Dedifferentiated amniotic fluid mesenchymal stem cell (primary cell): ENCODE results near the gene MOV10L1.
"Not testable (repeated sequence)": the region's sequence is repeated elsewhere in the genome, so short reads cannot be mapped to it uniquely, and the experiment has no call there.

ENCODE experiments used
- DNase-seq: peaks from one replicate; pipeline ENCODE4 v3.0.0-alpha.2; 2016; ENCODE audit errors: extremely low spot score

Gene MOV10L1

GRCh38 chr22:50078246-50078645 is 11.6 kb upstream of the MOV10L1 start:
- DNase-seq, result no peak

DNA sequence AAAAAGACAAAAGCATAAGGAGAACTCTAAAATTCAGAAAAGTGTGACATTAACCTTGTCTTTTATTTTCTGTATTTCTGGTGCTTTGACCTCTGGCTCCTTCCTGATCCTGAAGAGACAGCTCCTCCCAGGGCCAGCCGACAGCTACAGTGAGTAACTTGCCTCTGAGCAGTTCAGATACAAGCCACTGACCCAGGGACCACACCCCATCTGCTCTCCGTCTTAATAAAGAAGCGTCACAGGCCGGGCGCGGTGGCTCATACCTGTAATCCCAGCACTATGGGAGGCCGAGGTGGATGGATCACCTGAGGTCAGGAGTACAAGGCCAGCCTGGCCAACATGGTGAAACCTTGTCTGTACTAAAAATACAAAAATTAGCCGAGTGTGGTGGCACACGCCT is 11.0 kb upstream of the MOV10L1 start:
- no peak for DNase-seq

DNA sequence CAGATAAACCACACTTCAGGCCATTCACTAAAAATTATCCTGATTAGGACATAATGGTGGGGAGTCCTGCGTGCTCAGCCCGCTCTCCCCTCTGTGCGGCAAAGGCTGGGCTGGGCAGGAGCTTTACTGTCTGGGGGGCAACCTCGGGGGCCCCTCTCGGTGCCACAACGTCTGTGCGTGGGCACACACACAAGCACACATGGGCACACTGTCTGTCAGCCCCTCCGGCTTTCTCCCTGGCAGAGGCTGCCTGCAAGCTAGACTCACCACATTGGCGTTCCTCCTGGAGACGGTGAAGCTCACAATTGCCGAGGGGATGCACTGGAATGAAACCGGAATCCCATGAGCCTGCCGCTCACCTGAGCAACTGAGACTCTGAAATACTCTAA is 9.7 kb upstream of the MOV10L1 start:
- no peak for DNase-seq

DNA sequence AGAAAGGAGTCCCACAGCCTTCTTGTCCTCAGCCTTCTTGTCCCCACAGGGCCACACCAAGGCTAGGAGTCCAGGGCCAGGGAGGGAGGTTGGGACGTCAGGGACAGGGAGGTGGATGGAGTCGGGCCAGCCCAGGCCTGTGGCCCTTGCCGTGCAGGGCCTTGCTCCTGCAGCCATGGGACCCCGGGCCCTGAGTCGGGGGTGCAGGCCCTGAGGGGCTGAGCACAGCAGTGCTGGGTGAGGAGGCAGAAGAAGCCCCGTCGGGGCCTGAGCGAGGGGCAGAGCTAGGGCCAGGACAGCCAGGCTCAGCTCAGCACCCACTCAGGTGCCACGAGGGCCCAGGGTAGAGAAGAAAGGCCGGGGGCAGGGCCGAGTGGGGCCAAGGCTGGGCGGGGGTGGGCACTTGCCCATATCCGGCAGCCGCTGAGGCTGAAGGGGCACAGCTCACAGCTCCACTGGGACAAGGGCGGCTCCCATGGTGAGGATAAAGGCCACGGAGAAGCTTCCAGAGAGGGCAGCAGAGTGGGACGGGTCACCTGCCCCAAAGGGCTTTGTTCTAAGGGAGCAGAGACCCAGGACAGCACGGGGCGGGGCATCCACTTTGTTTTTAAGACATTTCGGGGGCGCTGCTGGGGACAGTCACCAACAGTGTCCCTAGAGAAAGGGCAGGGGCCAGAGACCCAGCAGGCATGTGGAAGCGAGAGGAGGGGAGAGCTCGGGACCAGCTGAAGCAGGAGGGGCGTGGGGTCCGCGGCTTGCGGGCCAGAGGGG is 8.2 kb upstream of the MOV10L1 start:
- no peak for DNase-seq

GRCh38 chr22:50082197-50082715 is 7.5 kb upstream of the MOV10L1 start:
- no peak for DNase-seq

GRCh38 chr22:50082961-50083461 is 6.8 kb upstream of the MOV10L1 start:
- DNase-seq, result no peak

DNA sequence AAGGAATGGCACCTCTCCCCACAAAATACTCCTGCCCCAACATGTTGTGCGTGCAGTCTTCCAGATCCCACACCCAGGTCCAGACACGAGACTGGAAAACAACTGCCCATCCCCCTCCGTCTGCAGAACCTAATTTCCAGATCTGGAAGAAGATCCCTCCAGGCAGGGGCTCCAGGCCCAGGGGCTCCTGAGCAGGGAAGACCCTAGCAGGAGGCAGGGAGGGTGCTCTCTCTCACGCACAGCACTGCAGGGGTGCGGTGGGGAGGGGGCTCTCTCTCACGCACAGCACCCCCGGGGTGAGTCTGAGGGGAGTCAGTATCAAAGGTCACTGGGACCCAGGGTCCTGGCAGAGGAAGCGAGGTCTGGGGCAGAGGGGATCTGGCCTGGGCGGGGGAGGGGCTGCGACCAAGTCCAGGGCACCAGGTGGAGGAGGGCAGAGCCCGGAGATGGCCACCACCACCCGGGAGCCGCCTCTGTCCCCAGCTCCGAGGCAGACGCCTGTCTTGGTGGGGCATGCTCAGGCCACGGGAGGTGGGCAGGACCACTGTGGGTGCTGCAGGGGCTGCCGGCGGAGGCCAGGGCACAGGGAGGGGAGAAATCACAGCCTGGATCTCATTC is 6.2 kb upstream of the MOV10L1 start:
- DNase-seq, result no peak

DNA sequence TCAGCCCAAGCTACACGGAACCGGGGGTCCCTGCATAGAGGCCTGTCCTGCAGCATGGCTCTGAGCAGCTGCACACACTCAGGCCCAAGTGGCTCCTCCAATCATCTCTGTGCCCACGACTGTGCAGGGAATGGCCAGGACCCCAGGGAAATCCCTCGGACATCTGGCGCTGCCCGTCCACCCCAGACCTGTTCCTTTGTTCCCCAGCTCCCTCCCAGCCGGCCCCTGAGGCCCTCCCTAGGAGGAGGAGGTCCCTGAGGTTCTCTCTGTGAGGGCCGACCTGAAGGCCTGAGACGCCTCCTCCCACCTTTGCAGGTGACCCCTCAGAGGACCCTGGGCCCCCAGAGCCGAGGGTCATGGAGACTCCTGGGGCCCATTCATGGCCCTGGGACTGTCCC is 5.7 kb upstream of the MOV10L1 start:
- no peak for DNase-seq

DNA sequence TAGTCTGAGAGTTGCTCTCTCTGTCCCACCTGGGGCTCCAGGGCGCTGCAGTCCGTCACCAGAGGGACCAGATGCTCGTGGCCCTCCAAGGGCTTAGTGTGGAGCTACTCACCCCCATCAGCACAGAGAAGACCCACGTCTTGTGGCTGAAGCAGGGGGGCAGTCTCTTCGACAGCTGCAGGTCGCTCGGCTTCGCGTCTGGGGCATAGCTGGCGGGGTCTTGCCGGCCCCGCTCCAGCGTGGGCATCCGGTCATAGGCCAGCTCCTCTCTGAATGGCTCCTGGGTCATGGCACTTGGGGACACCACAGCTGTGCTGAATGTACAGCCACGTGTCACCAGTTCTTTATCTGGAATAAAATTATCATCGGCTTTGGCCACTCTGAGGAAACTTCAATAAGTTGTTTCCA is 5.2 kb upstream of the MOV10L1 start:
- no peak for DNase-seq

GRCh38 chr22:50085211-50085972 is 4.4 kb upstream of the MOV10L1 start, which contains the start of gene MLC1:
Gene MLC1, minus strand, starts transcription at chr22:50085426. Its CDS starts 524 bp downstream, at chr22:50084902.
- no peak for DNase-seq

DNA sequence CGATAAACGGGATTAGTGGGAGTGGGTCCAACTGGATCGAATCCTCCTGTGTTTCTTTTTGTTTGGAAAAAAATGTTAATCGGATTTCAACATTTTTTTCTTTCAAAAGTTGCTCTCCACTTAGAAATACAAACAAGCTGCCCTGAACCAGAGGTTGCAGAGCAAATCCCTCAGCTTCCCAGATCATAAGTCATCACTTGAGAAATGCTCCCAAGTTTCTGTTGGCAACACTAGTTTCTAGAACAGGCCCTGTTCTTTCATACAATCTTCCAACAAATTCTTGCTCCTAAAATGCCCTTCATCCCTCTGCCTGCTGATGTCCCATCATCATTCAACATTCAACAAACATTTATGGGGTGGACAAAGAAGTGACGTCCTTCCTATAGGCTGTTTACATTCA is 3.3 kb upstream of the MOV10L1 start:
- DNase-seq, result peak; percentile 32

- not testable (repeated sequence) for DNase-seq
Observed at GRCh38 chr22:50086975-50087374, 2.8 kb upstream of the MOV10L1 start.

DNA sequence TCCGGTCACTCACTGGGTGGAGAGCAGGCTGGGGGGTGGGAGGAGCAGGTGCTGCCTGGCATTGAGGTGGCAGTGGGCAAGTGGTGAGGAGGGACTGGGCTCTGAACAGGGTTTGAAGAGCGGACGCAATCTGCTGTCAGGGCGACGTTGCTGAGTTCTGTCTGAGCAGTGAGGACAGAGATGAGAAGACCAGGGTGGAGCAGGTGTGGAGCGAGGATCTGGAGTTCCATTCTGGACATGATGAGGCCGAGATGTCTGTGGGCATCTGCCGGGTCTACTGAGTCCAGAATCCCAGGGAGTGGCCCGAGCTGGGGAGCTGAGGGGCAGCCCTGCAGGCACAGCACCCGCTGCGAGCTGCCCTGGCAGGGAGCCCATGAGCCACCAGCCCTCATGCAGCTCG is 2.2 kb upstream of the MOV10L1 start:
- DNase-seq, result no peak

DNA sequence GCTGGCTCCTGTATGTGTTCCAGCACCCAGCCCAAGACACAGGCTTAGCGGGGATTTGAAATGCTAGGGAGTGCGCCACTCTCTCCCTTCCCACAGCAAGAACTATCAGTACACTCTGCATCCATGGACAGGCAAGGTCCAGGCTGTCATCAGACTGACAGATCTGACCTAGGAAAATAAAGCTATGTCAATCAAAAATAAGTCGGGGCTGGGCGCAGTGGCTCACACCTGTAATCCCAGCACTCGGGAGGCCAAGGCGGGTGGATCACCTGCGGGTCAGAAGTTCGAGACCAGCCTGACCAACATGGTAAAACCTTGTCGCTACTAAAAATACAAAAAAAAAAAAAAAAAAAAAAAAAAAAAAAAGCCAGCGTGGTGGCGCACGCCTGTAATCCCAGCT is 1.7 kb upstream of the MOV10L1 start:
- no peak for DNase-seq

DNA sequence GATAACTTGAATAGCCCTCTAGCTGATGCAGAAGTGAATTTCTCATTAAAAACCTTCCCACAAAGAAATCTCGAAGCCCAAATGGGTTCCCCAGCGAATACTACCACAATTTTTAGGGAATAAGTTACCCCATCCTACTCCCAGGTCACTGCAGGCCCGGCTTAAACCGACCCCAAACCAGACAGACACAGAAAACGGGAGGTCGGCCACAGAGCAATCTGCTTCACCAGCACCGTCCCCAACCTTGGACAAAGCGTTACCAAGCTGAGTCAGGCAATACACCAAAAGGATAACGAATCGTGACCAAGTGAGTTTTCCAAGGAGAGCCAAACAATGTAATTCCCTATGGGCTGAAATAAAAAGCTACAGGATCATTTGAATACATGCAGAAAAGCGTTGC is 575 bp upstream of the MOV10L1 start:
- no peak for DNase-seq

- no peak for DNase-seq
Observed at GRCh38 chr22:50090412-50090714, 557 bp downstream of the MOV10L1 start.

DNA sequence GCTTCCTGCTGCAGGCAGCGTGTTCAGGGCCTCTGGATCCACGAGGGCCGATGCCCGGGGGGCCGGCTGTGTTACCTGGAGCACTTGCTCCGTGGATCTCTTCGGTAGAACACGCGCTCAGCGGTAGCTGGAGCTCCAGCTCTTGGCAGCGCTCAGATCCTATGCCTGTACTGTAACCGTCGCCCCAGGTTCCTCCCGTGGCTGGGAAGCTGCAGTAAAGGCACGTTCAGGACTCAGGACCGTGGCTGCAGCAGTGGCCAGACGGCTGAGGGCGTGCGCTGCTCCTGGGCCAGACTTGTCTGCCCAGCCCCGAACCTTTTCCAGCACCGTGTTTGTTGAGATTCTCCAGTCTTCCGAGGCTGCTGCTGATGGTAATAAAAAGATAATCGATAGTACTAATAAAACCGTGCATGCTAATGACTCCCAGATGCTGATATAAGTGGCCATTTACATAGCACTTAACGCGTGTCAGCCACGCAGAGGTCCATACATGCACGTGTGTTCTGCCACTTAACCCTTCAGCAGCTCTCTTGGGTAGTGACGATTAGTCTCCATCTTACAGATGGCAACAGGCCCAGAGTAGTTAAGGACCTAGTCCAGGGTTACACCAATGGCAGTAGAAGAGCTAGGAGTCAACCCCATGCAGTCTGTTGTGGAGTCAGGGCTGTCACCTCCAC is 1.4 kb downstream of the MOV10L1 start:
- no peak for DNase-seq

DNA sequence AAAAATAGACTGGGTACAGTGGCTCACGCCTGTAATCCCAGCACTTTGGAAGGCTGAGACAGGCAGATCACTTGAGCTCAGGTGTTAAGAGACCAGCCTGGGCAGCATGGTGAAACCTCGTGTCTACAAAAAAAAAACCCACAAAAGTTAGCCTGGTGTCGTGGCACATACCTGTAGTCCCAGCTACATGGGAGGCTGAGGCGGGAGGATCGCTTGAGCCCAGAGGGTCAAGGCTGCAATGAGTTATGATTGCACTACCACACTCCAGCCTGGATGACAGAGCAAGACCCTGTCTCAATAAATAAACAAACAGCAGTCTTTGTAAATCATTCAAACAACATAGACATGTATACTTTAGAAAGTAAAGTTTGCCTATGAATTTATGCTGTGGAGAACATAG is 2.5 kb downstream of the MOV10L1 start:
- DNase-seq, result no peak

DNA sequence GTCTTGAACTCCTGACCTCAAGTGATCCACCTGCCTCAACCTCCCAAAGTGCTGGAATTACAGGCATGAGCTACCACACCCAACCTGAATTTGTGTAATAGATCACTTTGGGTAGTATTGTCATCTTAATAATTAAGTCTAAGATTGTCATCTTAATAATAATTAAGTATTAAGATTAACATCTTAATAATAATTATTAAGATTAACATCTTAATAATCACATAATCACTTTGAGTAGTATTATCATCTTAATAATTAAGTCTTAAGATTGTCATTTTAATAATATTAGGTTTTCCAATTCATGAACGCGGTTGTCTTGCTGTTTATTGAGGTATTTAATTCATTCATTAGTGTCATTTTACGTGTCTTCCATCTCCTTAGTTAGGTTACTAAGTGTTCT is 8.2 kb downstream of the MOV10L1 start:
- no peak for DNase-seq

DNA sequence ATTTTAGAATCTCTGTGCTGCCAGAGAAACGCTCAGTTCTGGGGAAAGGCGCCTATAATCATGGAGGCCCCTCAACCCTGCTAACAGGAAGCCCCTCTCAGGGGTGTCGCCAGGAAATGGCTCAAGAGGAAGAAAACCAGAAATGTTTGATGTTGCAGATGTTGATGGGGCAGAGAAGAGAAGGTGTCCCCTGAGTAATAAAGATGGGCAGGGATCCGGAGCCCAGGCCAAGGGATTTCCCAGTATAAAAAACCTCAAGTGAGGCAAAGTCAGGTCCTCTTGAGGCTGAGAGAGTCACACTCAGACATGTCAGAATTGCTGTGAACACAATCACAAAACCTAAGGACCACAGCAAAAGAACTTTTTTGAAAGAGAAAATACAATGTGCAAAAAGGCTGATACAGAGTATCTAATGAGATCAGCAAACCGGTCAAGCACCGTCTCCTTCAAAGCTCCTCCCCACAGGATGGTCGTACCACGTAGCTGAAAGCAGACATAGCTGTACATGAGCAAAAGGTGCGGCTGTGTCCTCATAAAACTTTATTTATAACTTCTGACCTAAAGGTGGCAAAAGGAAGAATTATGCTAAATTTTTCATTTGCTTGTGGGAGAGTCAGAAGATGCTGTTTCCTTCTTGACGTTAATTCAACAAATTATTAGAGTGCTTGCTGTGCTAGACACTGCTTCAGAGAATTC is 12.2 kb downstream of the MOV10L1 start:
- DNase-seq, result no peak

- no peak for DNase-seq
Observed at GRCh38 chr22:50102946-50103345, 13.1 kb downstream of the MOV10L1 start.
